WERI-Rb-1 (cell line): Measurements from ENCODE around the gene SLC6A3.

Experiments used
- DNase-seq: peaks from one replicate; pipeline ENCODE4 v3.0.0-alpha.2; 2020
- H3K27ac ChIP-seq: fragments of 250-450 bp; sonication (Bioruptor Pico); 2 replicates; pipeline ENCODE4 v1.5.1; 2020; ENCODE audit warnings: mild to moderate bottlenecking, moderate library complexity
- H3K27me3 ChIP-seq: fragments of 250-450 bp; sonication (Bioruptor Pico); 2 replicates; pipeline ENCODE4 v1.5.1; 2021; ENCODE audit warnings: mild to moderate bottlenecking, low read depth, moderate library complexity; ENCODE audit not compliant: insufficient read depth, severe bottlenecking
- H3K36me3 ChIP-seq: fragments of 250-450 bp; sonication (Bioruptor Pico); 2 replicates; pipeline ENCODE4 v1.5.1; 2020; ENCODE audit warnings: mild to moderate bottlenecking, moderate library complexity
- H3K4me3 ChIP-seq: 2 replicates; pipeline ENCODE4 v1.5.1; 2011; ENCODE audit warnings: low read depth, mild to moderate bottlenecking, control low read depth, low read length
- H3K9me3 ChIP-seq: fragments of 250-450 bp; sonication (Bioruptor Pico); 2 replicates; pipeline ENCODE4 v1.5.1; 2021; ENCODE audit warnings: mild to moderate bottlenecking, moderate library complexity; ENCODE audit not compliant: severe bottlenecking
- CTCF ChIP-seq: IDR thresholded peaks from 2 replicates; pipeline ENCODE4 v1.5.1; 2011; ENCODE audit warnings: low read depth, mild to moderate bottlenecking, control low read depth, inconsistent platforms, low read length

The SLC6A3 gene

GRCh38 chr5:1405539-1406530, 39.4 kb downstream of the SLC6A3 start:
- H3K9me3 ChIP-seq = no peaks in the 10 kb centered on the region
- H3K27me3 ChIP-seq = no peaks in the 10 kb centered on the region
- H3K4me3 ChIP-seq = no peak overlapping the region
- no peak overlapping the region for H3K27ac ChIP-seq
- H3K36me3 ChIP-seq = no peaks in the 10 kb centered on the region
- no peak for TF ChIP-seq CTCF
- DNase-seq = no peak

- TF ChIP-seq CTCF = no peak
- no peak overlapping the region for H3K4me3 ChIP-seq
- DNase-seq = no peak
- no peaks in the 10 kb centered on the region for H3K9me3 ChIP-seq
- no peaks in the 10 kb centered on the region for H3K36me3 ChIP-seq
- H3K27ac ChIP-seq = no peak overlapping the region
- no peaks in the 10 kb centered on the region for H3K27me3 ChIP-seq
These were observed 40.1 kb downstream of the SLC6A3 start for GRCh38 chr5:1405121-1405520.

GRCh38 chr5:1404062-1404461, 41.2 kb downstream of the SLC6A3 start:
- Histone ChIP-seq H3K27ac (no peak overlapping the region), H3K27me3 (no peaks in the 10 kb centered on the region), H3K36me3 (no peaks in the 10 kb centered on the region), H3K4me3 (no peak overlapping the region), H3K9me3 (no peaks in the 10 kb centered on the region)
- no peak for TF ChIP-seq CTCF
- no peak for DNase-seq

DNA sequence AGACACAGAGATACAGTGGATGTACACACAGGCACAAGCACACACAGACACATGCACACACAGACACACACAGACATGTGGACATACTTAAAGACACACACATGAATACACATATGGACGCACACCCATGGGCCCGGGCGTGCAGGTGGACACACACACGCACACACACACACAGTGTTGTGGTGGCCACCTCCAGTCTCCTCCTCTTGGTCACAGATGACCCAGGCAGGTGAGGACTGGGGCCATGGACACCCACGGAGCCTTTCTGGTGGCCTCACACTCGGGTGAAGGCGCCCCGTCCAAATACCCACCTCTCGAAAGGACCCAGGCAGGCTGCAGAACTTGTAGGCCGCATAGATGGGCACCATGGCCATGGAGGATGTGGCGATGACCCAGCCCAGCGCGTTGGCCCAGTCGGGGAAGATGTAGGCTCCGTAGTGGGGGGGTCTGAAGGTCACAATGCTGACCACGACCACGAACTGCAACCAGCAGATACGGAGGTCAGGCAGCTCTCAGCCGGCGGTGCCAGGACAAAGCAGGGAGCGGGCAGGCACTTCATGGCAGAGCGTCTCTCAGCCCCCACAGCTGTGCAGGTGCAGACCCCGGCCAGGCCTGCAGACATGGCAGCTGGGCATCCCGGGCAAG, 42.5 kb downstream of the SLC6A3 start:
- Histone ChIP-seq H3K9me3 (no peaks in the 10 kb centered on the region), H3K27me3 (no peaks in the 10 kb centered on the region)
- no peak for TF ChIP-seq CTCF

DNA sequence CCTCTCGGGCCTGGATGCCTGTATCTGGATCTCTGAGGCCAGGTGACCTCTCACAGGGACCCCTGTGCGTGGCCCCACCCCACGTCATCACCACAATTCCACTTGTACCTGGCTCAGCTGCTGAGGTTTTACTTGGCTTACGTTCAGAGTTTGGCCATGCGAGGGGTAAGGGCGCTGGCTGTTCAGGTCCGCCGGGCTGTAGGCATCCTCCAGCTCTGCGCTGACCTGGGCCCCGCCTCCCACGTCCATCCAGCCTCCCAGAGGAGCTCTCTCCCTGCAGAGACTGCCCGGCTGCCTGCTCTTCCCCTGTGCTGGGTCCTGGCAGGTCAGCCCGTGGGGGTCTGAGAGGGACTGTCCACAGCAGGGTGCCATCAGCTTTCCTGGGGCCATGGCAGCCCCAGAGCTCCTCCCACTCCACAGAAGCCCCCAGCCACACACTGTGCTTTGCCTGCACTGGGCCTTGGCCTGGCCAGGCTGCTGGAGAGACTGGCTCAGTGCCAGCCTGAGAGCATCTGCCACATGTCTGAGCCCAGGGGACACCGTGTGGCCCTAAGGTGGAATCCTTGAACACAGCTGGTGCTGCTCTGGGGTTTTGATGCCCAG, 43.6 kb downstream of the SLC6A3 start:
- DNase-seq = no peak
- no peak overlapping the region for H3K4me3 ChIP-seq
- H3K9me3 ChIP-seq = no peaks in the 10 kb centered on the region
- no peak for TF ChIP-seq CTCF
- no peaks in the 10 kb centered on the region for H3K36me3 ChIP-seq
- no peaks in the 10 kb centered on the region for H3K27me3 ChIP-seq
- H3K27ac ChIP-seq = no peak overlapping the region

More for the DNA sequence above, 42.5 kb downstream of the SLC6A3 start:
- no peak for DNase-seq
- Histone ChIP-seq H3K4me3 (no peak overlapping the region), H3K27ac (no peak overlapping the region), H3K36me3 (no peaks in the 10 kb centered on the region)
